HepG2 (cell line): ENCODE measurements around the gene PDC. TPM values are rescaled to one million over a fixed set of nuclear protein-coding genes. Genes with fewer than 3 reads are reported as not detected.

ENCODE experiments used
- ATAC-seq: fragments of 200-7000 bp; cut with Tn5 transposase; 3 replicates; pipeline ENCODE4 v1.9.1; 2020; ENCODE audit warnings: mild to moderate bottlenecking, moderate library complexity
- BruUV-seq: library from RNA; stranded (reverse); fragments of 400-500 nt; replicated peaks from 2 replicates; lab custom pipeline; 2021; lab: Mats Ljungman, UMichigan
- CTCF ChIA-PET: fragments of 300-600 bp; formaldehyde crosslinking; extraction: SDS; loops from one replicate; lab custom pipeline; 2021; ENCODE audit warnings: low total read pairs, inconsistent platforms, low intra/inter-chr PET ratio; lab: Yijun Ruan, JAX
- POLR2A ChIA-PET: fragments of 350-600 bp; sonication (Branson Sonifier 250); formaldehyde crosslinking; loops from one replicate; lab custom pipeline; 2020; ENCODE audit warnings: antibody characterized with exemption, inconsistent platforms; lab: Yijun Ruan, JAX
- DNase-seq: peaks from one replicate; pipeline ENCODE4 v3.0.0-alpha.2; 2015; ENCODE audit warnings: low spot score
- FAIRE-seq: peaks from 3 replicates; lab custom pipeline; 2011; peaks lifted over from hg19 to GRCh38; lab: Jason Lieb, UNC
- H2AFZ ChIP-seq: one replicate; pipeline ENCODE4 v1.6.1; 2011; ENCODE audit warnings: low read length, inconsistent platforms
- H3K27ac ChIP-seq: fragments of 300-600 bp; 3 replicates; pipeline ENCODE4 v1.8.0; 2011; ENCODE audit warnings: mixed run types, mild to moderate bottlenecking, mixed read lengths, low read length, inconsistent platforms; ENCODE audit not compliant: insufficient read depth; ENCODE audit errors: extremely low read length
- H3K27me3 ChIP-seq, 2 experiments: fragments of 200-600 bp in 1 of 2; 2 replicates in 1 of 2; 3 replicates in 1 of 2; pipeline versions ENCODE4 v1.6.0 to v1.8.0; 2011; ENCODE audit warnings: low read length in 2 of 2, mild to moderate bottlenecking in 2 of 2, moderate library complexity in 2 of 2, inconsistent platforms in 1 of 2; ENCODE audit not compliant: insufficient read depth in 2 of 2, control insufficient read depth in 1 of 2
- H3K36me3 ChIP-seq, 2 experiments: fragments of 200-600 bp in 1 of 2; replicated peaks in 1 of 2; 2 replicates in 1 of 2; 3 replicates in 1 of 2; pipeline versions ENCODE4 v1.5.1 to v1.8.0; 2011; ENCODE audit warnings: low read length in 2 of 2, inconsistent platforms in 1 of 2; ENCODE audit not compliant: insufficient read depth in 2 of 2, control insufficient read depth in 1 of 2
- H3K4me1 ChIP-seq: 2 replicates; pipeline ENCODE4 v1.5.1; 2012; ENCODE audit warnings: low read length, inconsistent platforms; ENCODE audit not compliant: insufficient read depth
- H3K4me2 ChIP-seq: 2 replicates; pipeline ENCODE4 v1.6.0; 2011; ENCODE audit warnings: low read depth, low read length, inconsistent platforms
- H3K4me3 ChIP-seq, 3 experiments: fragments of 200-600 bp in 1 of 3; sonication (generic), shearing (Covaris generic) in 1 of 3; replicated peaks in 1 of 3; 2 replicates each; pipeline ENCODE4 v1.5.1; 2011 to 2016; ENCODE audit warnings: low read length in 3 of 3, inconsistent platforms in 2 of 3, low read depth in 2 of 3, mild to moderate bottlenecking in 2 of 3, control low read depth in 1 of 3, mixed read lengths in 1 of 3; ENCODE audit not compliant: insufficient read depth in 1 of 3
- H3K79me2 ChIP-seq: one replicate; pipeline ENCODE4 v1.6.1; 2011; ENCODE audit warnings: low read length, inconsistent platforms; ENCODE audit not compliant: insufficient read depth
- H3K9ac ChIP-seq: 2 replicates; pipeline ENCODE4 v1.6.0; 2011; ENCODE audit warnings: mild to moderate bottlenecking, low read depth, low read length, inconsistent platforms; ENCODE audit not compliant: insufficient read depth
- H3K9me3 ChIP-seq: 2 replicates; pipeline ENCODE4 v1.5.1; 2012; ENCODE audit warnings: mild to moderate bottlenecking, low read length
- H4K20me1 ChIP-seq: 2 replicates; pipeline ENCODE4 v1.6.0; 2011; ENCODE audit warnings: inconsistent platforms, mild to moderate bottlenecking, low read length, moderate library complexity; ENCODE audit not compliant: insufficient read depth
- CBFB ChIP-seq: sonication (generic); formaldehyde crosslinking; IDR thresholded peaks from 2 replicates; pipeline ENCODE4 v1.4.0; 2020; ENCODE audit warnings: missing genetic modification reagents
- CREM ChIP-seq, 2 experiments: sonication (generic) in 1 of 2; formaldehyde crosslinking in 1 of 2; IDR thresholded peaks; 2 replicates each; pipeline versions ENCODE4 v1.4.0 to v1.6.1; 2016 to 2020; ENCODE audit warnings: antibody characterized with exemption in 1 of 2, mild to moderate bottlenecking in 1 of 2, missing genetic modification reagents in 1 of 2
- ELF1 ChIP-seq: sonication (generic); formaldehyde crosslinking; IDR thresholded peaks from 2 replicates; pipeline ENCODE4 v1.4.0; 2020; ENCODE audit warnings: missing genetic modification reagents
- ERF ChIP-seq: IDR thresholded peaks from 2 replicates; pipeline ENCODE4 v1.6.1; 2018; ENCODE audit warnings: missing biosample characterization, missing genetic modification reagents
- ISX ChIP-seq: sonication (generic); formaldehyde crosslinking; conservative IDR thresholded peaks from 2 replicates; pipeline ENCODE4 v1.5.0; 2020; ENCODE audit warnings: missing genetic modification reagents
- NONO ChIP-seq, 2 experiments: fragments of 450-650 bp in 1 of 2; sonication (generic) in 1 of 2; formaldehyde crosslinking in 1 of 2; IDR thresholded peaks in 1 of 2; conservative IDR thresholded peaks in 1 of 2; 2 replicates each; pipeline versions ENCODE4 v1.6.1 to v1.8.0; 2017 to 2022; ENCODE audit warnings: mild to moderate bottlenecking in 1 of 2, missing genetic modification reagents in 1 of 2, moderate library complexity in 1 of 2
- SMAD1 ChIP-seq: sonication (generic); formaldehyde crosslinking; IDR thresholded peaks from 2 replicates; pipeline ENCODE4 v1.4.0; 2020; ENCODE audit warnings: missing genetic modification reagents, low read depth, mild to moderate bottlenecking, borderline replicate concordance
- SMYD3 ChIP-seq: sonication (generic); formaldehyde crosslinking; IDR thresholded peaks from 2 replicates; pipeline ENCODE4 v1.8.1; 2023; ENCODE audit warnings: mild to moderate bottlenecking, missing genetic modification reagents
- USF2 ChIP-seq, 2 experiments: sonication (generic) in 1 of 2; formaldehyde crosslinking in 1 of 2; IDR thresholded peaks; 2 replicates each; pipeline versions ENCODE4 v1.5.1 to v1.6.1; 2011 to 2020; ENCODE audit warnings: borderline replicate concordance in 1 of 2, low read depth in 1 of 2, low read length in 1 of 2, mild to moderate bottlenecking in 1 of 2, missing genetic modification reagents in 1 of 2, moderate library complexity in 1 of 2
- ZNF101 ChIP-seq: sonication (generic); formaldehyde crosslinking; IDR thresholded peaks from 2 replicates; pipeline ENCODE4 v1.4.0; 2020; ENCODE audit warnings: mild to moderate bottlenecking, low read depth, missing genetic modification reagents, borderline replicate concordance
- ZNF343 ChIP-seq: sonication (generic); formaldehyde crosslinking; IDR thresholded peaks from 2 replicates; pipeline ENCODE4 v1.4.0; 2020; ENCODE audit warnings: mild to moderate bottlenecking, missing genetic modification reagents
- ZNF432 ChIP-seq: sonication (generic); formaldehyde crosslinking; IDR thresholded peaks from 2 replicates; pipeline ENCODE4 v1.5.0; 2020; ENCODE audit warnings: missing genetic modification reagents, mild to moderate bottlenecking, borderline replicate concordance
- WGBS: methylation state at CpG from one replicate; pipeline ENCODE4 v1.1.6; 2017; ENCODE audit warnings: low lambda C conversion rate; 5-methylcytosine and 5-hydroxymethylcytosine counted together
- in situ Hi-C: cut with HindIII; loops from 2 replicates; pipeline ENCODE4 v1.10.0; 2017; ENCODE audit warnings: low pct_unique_long_range_greater_than_20kb; ENCODE audit not compliant: extremely low pct_ligation_motif_present
- intact Hi-C: fragments of 100-400 bp; cut with micrococcal nuclease; formaldehyde crosslinking; loops from one replicate; pipeline ENCODE4 v1.10.0; 2022; ENCODE audit not compliant: unreplicated experiment
- polyA plus RNA-seq, 8 experiments: library from polyadenylated mRNA; depleted of rRNA in 3 of 8; stranded (reverse) in 7 of 8; unstranded in 1 of 8; fragments of >200 nt; fragmentation: Illumina TruSeq in 4 of 8; extraction: Trizol in 4 of 8; gene quantifications; 2 replicates each; pipeline versions ENCODE4 v1.2.1 to v1.2.3, GENCODE V29; 2011 to 2016; ENCODE audit warnings: low read depth in 4 of 8, missing spikeins in 1 of 8, mixed read lengths in 1 of 8; ENCODE audit not compliant: insufficient read depth in 1 of 8
- total RNA-seq, 5 experiments: library from RNA; depleted of rRNA; stranded (reverse); fragments of >200 nt; fragmentation: Illumina TruSeq; extraction: Trizol; gene quantifications; 2 replicates each; pipeline ENCODE4 v1.2.3, GENCODE V29; 2016; ENCODE audit warnings: low read depth in 1 of 5
- TF ChIP-seq, protein P1 (sequence below): sonication (generic); formaldehyde crosslinking; IDR thresholded peaks from 2 replicates; pipeline ENCODE4 v1.5.0; 2020; ENCODE audit warnings: missing genetic modification reagents
- TF ChIP-seq, protein P2 (sequence below), 2 experiments: sonication (generic) in 1 of 2; formaldehyde crosslinking in 1 of 2; IDR thresholded peaks; 2 replicates each; pipeline versions ENCODE4 v1.6.1 to v1.9.0; 2014 to 2022; ENCODE audit warnings: antibody characterized with exemption in 1 of 2, borderline replicate concordance in 1 of 2, inconsistent platforms in 1 of 2, low read depth in 1 of 2, missing genetic modification reagents in 1 of 2

PDC gene
- total and polyA plus RNA-seq, 2 of the 13 experiments (the other 11 are each of a cell fraction or from before 2014, with no cell fraction given), result not detected

GRCh38 chr1:186498071-186498470, 37.2 kb upstream of the PDC start (continued):
- TF ChIP-seq ELF1 (CRISPR knock-in tag), result no peak
- TF ChIP-seq CREM (IDR thresholded peaks at IDR 0.05), result no peak
- no peak for TF ChIP-seq CREM (CRISPR knock-in tag; IDR thresholded peaks at IDR 0.05)
- no peak for TF ChIP-seq ZNF432
- TF ChIP-seq, protein P1, sequence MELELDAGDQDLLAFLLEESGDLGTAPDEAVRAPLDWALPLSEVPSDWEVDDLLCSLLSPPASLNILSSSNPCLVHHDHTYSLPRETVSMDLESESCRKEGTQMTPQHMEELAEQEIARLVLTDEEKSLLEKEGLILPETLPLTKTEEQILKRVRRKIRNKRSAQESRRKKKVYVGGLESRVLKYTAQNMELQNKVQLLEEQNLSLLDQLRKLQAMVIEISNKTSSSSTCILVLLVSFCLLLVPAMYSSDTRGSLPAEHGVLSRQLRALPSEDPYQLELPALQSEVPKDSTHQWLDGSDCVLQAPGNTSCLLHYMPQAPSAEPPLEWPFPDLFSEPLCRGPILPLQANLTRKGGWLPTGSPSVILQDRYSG (CRISPR knock-in tag), result no peak
- no peak for TF ChIP-seq SMAD1 (CRISPR knock-in tag)
- TF ChIP-seq USF2 (IDR thresholded peaks at IDR 0.05; ENCODE audit: low read depth, low read length), result no peak
- TF ChIP-seq USF2 (CRISPR knock-in tag; IDR thresholded peaks at IDR 0.05; ENCODE audit: borderline replicate concordance), result no peak
- TF ChIP-seq NONO (IDR thresholded peaks at IDR 0.05), result no peak
- TF ChIP-seq NONO (CRISPR knock-in tag; conservative IDR thresholded peaks at IDR 0.05), result no peak

- H3K4me2 ChIP-seq, result no peak overlapping the region
- no peak for DNase-seq
- no peak overlapping the region for H2AFZ ChIP-seq
- BruUV-seq, result no TSS peak
- POLR2A ChIA-PET, result no interaction called here
- WGBS, result 43% methylated on average over 3 of the region's 3 CpGs
- H3K27ac ChIP-seq, result no peak overlapping the region
- intact Hi-C loops, result no loop called here
- no peaks in the 10 kb centered on the region for H3K36me3 ChIP-seq
- ATAC-seq, result no peak
- FAIRE-seq, result no peak
- TF ChIP-seq ERF (no peak), ISX (CRISPR knock-in tag) (no peak), ZNF343 (CRISPR knock-in tag) (no peak), CBFB (CRISPR knock-in tag) (no peak), ZNF101 (CRISPR knock-in tag) (no peak), SMYD3 (CRISPR knock-in tag) (no peak)
- TF ChIP-seq, protein P2, sequence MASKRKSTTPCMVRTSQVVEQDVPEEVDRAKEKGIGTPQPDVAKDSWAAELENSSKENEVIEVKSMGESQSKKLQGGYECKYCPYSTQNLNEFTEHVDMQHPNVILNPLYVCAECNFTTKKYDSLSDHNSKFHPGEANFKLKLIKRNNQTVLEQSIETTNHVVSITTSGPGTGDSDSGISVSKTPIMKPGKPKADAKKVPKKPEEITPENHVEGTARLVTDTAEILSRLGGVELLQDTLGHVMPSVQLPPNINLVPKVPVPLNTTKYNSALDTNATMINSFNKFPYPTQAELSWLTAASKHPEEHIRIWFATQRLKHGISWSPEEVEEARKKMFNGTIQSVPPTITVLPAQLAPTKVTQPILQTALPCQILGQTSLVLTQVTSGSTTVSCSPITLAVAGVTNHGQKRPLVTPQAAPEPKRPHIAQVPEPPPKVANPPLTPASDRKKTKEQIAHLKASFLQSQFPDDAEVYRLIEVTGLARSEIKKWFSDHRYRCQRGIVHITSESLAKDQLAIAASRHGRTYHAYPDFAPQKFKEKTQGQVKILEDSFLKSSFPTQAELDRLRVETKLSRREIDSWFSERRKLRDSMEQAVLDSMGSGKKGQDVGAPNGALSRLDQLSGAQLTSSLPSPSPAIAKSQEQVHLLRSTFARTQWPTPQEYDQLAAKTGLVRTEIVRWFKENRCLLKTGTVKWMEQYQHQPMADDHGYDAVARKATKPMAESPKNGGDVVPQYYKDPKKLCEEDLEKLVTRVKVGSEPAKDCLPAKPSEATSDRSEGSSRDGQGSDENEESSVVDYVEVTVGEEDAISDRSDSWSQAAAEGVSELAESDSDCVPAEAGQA (IDR thresholded peaks at IDR 0.05; ENCODE audit: low read depth), result no peak
- TF ChIP-seq, protein P2 (CRISPR knock-in tag; IDR thresholded peaks at IDR 0.05; ENCODE audit: borderline replicate concordance), result no peak
- H3K4me3 ChIP-seq, result no peak overlapping the region
- in situ Hi-C loops, result no loop called here
- CTCF ChIA-PET, result no interaction called here
- no peaks in the 10 kb centered on the region for H3K79me2 ChIP-seq
- no peaks in the 10 kb centered on the region for H4K20me1 ChIP-seq
- H3K4me1 ChIP-seq, result no peaks in the 10 kb centered on the region
- no peak overlapping the region for H3K9ac ChIP-seq
- no peaks in the 10 kb centered on the region for H3K9me3 ChIP-seq
- H3K27me3 ChIP-seq, result no peaks in the 10 kb centered on the region; a peak in 1 of 5 replicates
These were observed 36.7 kb upstream of the PDC start for GRCh38 chr1:186497651-186498050.
